GM21737 (cell line): ENCODE results near the gene NRXN2.

Source experiments
- ATAC-seq: cut with Tn5 transposase; IDR thresholded peaks from one replicate; pipeline ENCODE4 v1.9.1; 2021; ENCODE audit warnings: mild to moderate bottlenecking, moderate library complexity; ENCODE audit not compliant: unreplicated experiment

NRXN2 gene

GRCh38 chr11:64722141-64723065 is 594 bp downstream of the NRXN2 start:
- no peak for ATAC-seq

GRCh38 chr11:64721359-64721699 is 1.7 kb downstream of the NRXN2 start:
- ATAC-seq, result no peak

GRCh38 chr11:64720640-64721358 is 2.2 kb downstream of the NRXN2 start:
- ATAC-seq, result no peak

- no peak for ATAC-seq
These were observed 2.8 kb downstream of the NRXN2 start for GRCh38 chr11:64720167-64720566.

GRCh38 chr11:64719406-64719805 is 3.6 kb downstream of the NRXN2 start:
- no peak for ATAC-seq

GRCh38 chr11:64718780-64719124 is 4.2 kb downstream of the NRXN2 start:
- ATAC-seq, result no peak

GRCh38 chr11:64718084-64718779 is 4.8 kb downstream of the NRXN2 start:
- no peak for ATAC-seq

GRCh38 chr11:64717268-64717578 is 5.8 kb downstream of the NRXN2 start:
- ATAC-seq, result no peak

GRCh38 chr11:64716473-64717267 is 6.3 kb downstream of the NRXN2 start:
- no peak for ATAC-seq

GRCh38 chr11:64715756-64716472 is 7.1 kb downstream of the NRXN2 start:
- ATAC-seq, result no peak

GRCh38 chr11:64715110-64715509 is 7.9 kb downstream of the NRXN2 start:
- no peak for ATAC-seq

GRCh38 chr11:64714666-64715065 is 8.3 kb downstream of the NRXN2 start:
- no peak for ATAC-seq

GRCh38 chr11:64713781-64714363 is 9.1 kb downstream of the NRXN2 start:
- ATAC-seq, result no peak

GRCh38 chr11:64713016-64713707 is 9.8 kb downstream of the NRXN2 start:
- no peak for ATAC-seq

GRCh38 chr11:64712430-64713015 is 10.5 kb downstream of the NRXN2 start:
- ATAC-seq, result no peak

- ATAC-seq, result no peak
These were observed 11.0 kb downstream of the NRXN2 start for GRCh38 chr11:64711956-64712362.

GRCh38 chr11:64711138-64711955 is 11.7 kb downstream of the NRXN2 start:
- no peak for ATAC-seq

- no peak for ATAC-seq
These were observed 12.4 kb downstream of the NRXN2 start for GRCh38 chr11:64710418-64711137.
